Neuronal stem cell (in vitro differentiated cells): ENCODE measurements around the gene GAPVD1.

Source experiments
- DNase-seq: peaks from one replicate; pipeline ENCODE4 v3.0.0-alpha.2; 2013; ENCODE audit warnings: low spot score
- H2AFZ ChIP-seq: one replicate; pipeline ENCODE4 v1.6.1; 2013; ENCODE audit warnings: mild to moderate bottlenecking, low read length, inconsistent platforms
- H2AK5ac ChIP-seq: 2 replicates; pipeline ENCODE4 v1.6.1; 2013; ENCODE audit warnings: low read depth, mild to moderate bottlenecking, inconsistent platforms, low read length, moderate library complexity, mixed read lengths
- H2BK120ac ChIP-seq: 2 replicates; pipeline ENCODE4 v1.6.1; 2013; ENCODE audit warnings: low read depth, mild to moderate bottlenecking, inconsistent platforms, low read length, moderate library complexity, mixed read lengths
- H2BK12ac ChIP-seq: one replicate; pipeline ENCODE4 v1.6.1; 2013; ENCODE audit warnings: low read length, inconsistent platforms
- H2BK15ac ChIP-seq: 2 replicates; pipeline ENCODE4 v1.6.1; 2013; ENCODE audit warnings: mild to moderate bottlenecking, low read length, inconsistent platforms, mixed read lengths
- H2BK5ac ChIP-seq: one replicate; pipeline ENCODE4 v1.6.1; 2013; ENCODE audit warnings: inconsistent platforms, mild to moderate bottlenecking, low read length, moderate library complexity
- H3K14ac ChIP-seq: one replicate; pipeline ENCODE4 v1.6.1; 2013; ENCODE audit warnings: low read length, inconsistent platforms
- H3K18ac ChIP-seq: 2 replicates; pipeline ENCODE4 v1.6.1; 2013; ENCODE audit warnings: low read length, inconsistent platforms
- H3K23ac ChIP-seq: 2 replicates; pipeline ENCODE4 v1.6.1; 2013; ENCODE audit warnings: low read depth, mild to moderate bottlenecking, mixed read lengths, low read length, inconsistent platforms; ENCODE audit not compliant: poor library complexity
- H3K27ac ChIP-seq: replicated peaks from 3 replicates; pipeline ENCODE4 v1.5.1; 2013; ENCODE audit warnings: low read length, inconsistent platforms
- H3K27me3 ChIP-seq, 3 experiments: 2 replicates each; pipeline ENCODE4 v1.6.1; 2013; ENCODE audit warnings: low read length in 3 of 3, mild to moderate bottlenecking in 2 of 3, inconsistent platforms in 1 of 3, low read depth in 1 of 3, mixed read lengths in 1 of 3, moderate library complexity in 1 of 3; ENCODE audit not compliant: control insufficient read depth in 3 of 3, insufficient read depth in 3 of 3
- H3K36me3 ChIP-seq, 2 donors: replicated peaks in 1 of 2; 2 replicates each; pipeline ENCODE4 v1.6.1; 2013; ENCODE audit warnings: low read length in 2 of 2; ENCODE audit not compliant: control insufficient read depth in 2 of 2, insufficient read depth in 2 of 2
- H3K4ac ChIP-seq: 2 replicates; pipeline ENCODE4 v1.6.1; 2013; ENCODE audit warnings: inconsistent platforms, mild to moderate bottlenecking, low read length, moderate library complexity
- H3K4me1 ChIP-seq, 2 donors: 1 replicate in 1 of 2; 2 replicates in 1 of 2; pipeline ENCODE4 v1.6.1; 2013; ENCODE audit warnings: low read length in 2 of 2, low read depth in 1 of 2; ENCODE audit not compliant: control insufficient read depth in 2 of 2, insufficient read depth in 1 of 2
- H3K4me2 ChIP-seq: one replicate; pipeline ENCODE4 v1.6.1; 2013; ENCODE audit warnings: mild to moderate bottlenecking, low read length, inconsistent platforms; ENCODE audit not compliant: insufficient read depth, poor library complexity, severe bottlenecking
- H3K4me3 ChIP-seq, 2 donors: 2 replicates each; pipeline ENCODE4 v1.5.1; 2013; ENCODE audit warnings: low read length in 2 of 2, mild to moderate bottlenecking in 2 of 2, inconsistent platforms in 1 of 2, moderate library complexity in 1 of 2
- H3K79me1 ChIP-seq: one replicate; pipeline ENCODE4 v1.6.1; 2013; ENCODE audit warnings: low read depth, mild to moderate bottlenecking, inconsistent platforms, low read length, moderate library complexity
- H3K9ac ChIP-seq: one replicate; pipeline ENCODE4 v1.6.1; 2013; ENCODE audit warnings: mild to moderate bottlenecking, low read depth, low read length, inconsistent platforms; ENCODE audit not compliant: poor library complexity
- H3K9me3 ChIP-seq, 2 donors: replicated peaks in 1 of 2; 2 replicates each; pipeline versions ENCODE3 to v1.6.1; 2013; ENCODE audit warnings: low read length in 2 of 2, mild to moderate bottlenecking in 2 of 2, inconsistent platforms in 1 of 2, low read depth in 1 of 2, mixed read lengths in 1 of 2, moderate library complexity in 1 of 2; ENCODE audit not compliant: control insufficient read depth in 2 of 2, insufficient read depth in 1 of 2
- H4K8ac ChIP-seq: one replicate; pipeline ENCODE4 v1.6.1; 2013; ENCODE audit warnings: low read depth, mild to moderate bottlenecking, inconsistent platforms, low read length, moderate library complexity
- H4K91ac ChIP-seq: one replicate; pipeline ENCODE4 v1.6.1; 2013; ENCODE audit warnings: low read length, low read depth, mild to moderate bottlenecking, inconsistent platforms; ENCODE audit not compliant: poor library complexity
- WGBS, 2 donors: extraction: QIAGEN DNeasy Blood & Tissue Kit; methylation state at CpG; one replicate each; pipeline ENCODE4 v1.1.7; 2013; ENCODE audit warnings: missing lambda C conversion rate in 2 of 2, mixed read lengths in 1 of 2; ENCODE audit not compliant: insufficient read length in 2 of 2, insufficient replicate concordance in 1 of 2; ENCODE audit errors: extremely low coverage in 2 of 2; 5-methylcytosine and 5-hydroxymethylcytosine counted together

GAPVD1 gene

GRCh38 chr9:125276771-125277170, 15.1 kb downstream of the GAPVD1 start:
- Histone ChIP-seq H3K9me3 (no peaks in the 10 kb centered on the region), H3K4ac (no peak overlapping the region), H3K23ac (no peak overlapping the region), H3K4me2 (no peak overlapping the region), H2BK120ac (no peak overlapping the region), H3K27ac (no peak overlapping the region), H3K27me3 (no peaks in the 10 kb centered on the region), H3K9ac (no peak overlapping the region), H2AFZ (no peak overlapping the region), H4K8ac (no peak overlapping the region), H4K91ac (no peak overlapping the region), H3K4me3 (no peak overlapping the region), H3K4me1 (no peaks in the 10 kb centered on the region), H2AK5ac (no peak overlapping the region), H3K79me1 (peaks cover 2% of the 10 kb centered on the region), H3K36me3 (peaks cover 0 to 4% of the 10 kb centered on the region in 2 donors), H2BK5ac (no peak overlapping the region), H3K14ac (no peak overlapping the region), H2BK12ac (no peak overlapping the region), H2BK15ac (no peak overlapping the region), H3K18ac (no peak overlapping the region)
- WGBS, 2 donors: no CpG with 5 or more reads among the region's 4 CpGs
- no peak for DNase-seq

DNA sequence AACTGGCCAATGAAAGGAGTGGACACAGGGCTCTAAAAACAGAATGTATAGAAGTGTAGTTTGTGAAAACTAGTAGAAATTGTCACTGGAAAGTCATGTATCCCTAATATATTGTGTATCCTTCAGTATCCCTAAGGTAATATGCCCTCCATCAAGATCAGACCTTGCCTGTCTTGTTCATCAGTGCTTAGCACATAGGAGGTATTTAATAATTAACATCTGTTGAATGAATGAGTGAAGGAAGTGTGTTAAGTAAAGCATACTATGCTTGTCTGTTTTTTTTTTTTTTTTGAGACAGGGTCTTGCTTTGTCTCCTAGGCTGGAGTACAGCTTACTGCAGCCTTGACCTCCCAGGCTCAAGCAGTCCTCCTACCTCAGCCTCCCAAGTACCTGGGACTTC, 15.8 kb downstream of the GAPVD1 start:
- Histone ChIP-seq H3K14ac (no peak overlapping the region), H2BK15ac (no peak overlapping the region), H3K4me2 (no peak overlapping the region), H3K18ac (no peak overlapping the region), H4K91ac (no peak overlapping the region), H3K4me1 (no peaks in the 10 kb centered on the region), H3K27me3 (no peaks in the 10 kb centered on the region), H2BK12ac (no peak overlapping the region), H2AFZ (no peak overlapping the region), H3K4me3 (no peak overlapping the region), H3K23ac (no peak overlapping the region), H2AK5ac (no peak overlapping the region), H2BK5ac (no peak overlapping the region), H4K8ac (no peak overlapping the region), H2BK120ac (no peak overlapping the region), H3K79me1 (peaks cover 2% of the 10 kb centered on the region), H3K4ac (no peak overlapping the region), H3K9ac (no peak overlapping the region), H3K27ac (no peak overlapping the region), H3K36me3 (peaks cover 0 to under 1% of the 10 kb centered on the region in 2 donors), H3K9me3 (no peaks in the 10 kb centered on the region)
- no peak for DNase-seq

- WGBS, 2 donors: no CpG with 5 or more reads among the region's 4 CpGs
- Histone ChIP-seq H4K8ac (no peak overlapping the region), H3K27me3 (no peaks in the 10 kb centered on the region)
Measured at GRCh38 chr9:125280945-125281344, 19.3 kb downstream of the GAPVD1 start.

GRCh38 chr9:125284855-125285254, 23.2 kb downstream of the GAPVD1 start:
- H2BK12ac ChIP-seq: no peak overlapping the region
- no peaks in the 10 kb centered on the region for H3K36me3 ChIP-seq
- H3K27me3 ChIP-seq: no peaks in the 10 kb centered on the region
- no peak overlapping the region for H3K14ac ChIP-seq
- WGBS, 2 donors: no CpG with 5 or more reads among the region's 3 CpGs
- H2BK120ac ChIP-seq: no peak overlapping the region
- H4K91ac ChIP-seq: no peak overlapping the region
- no peak overlapping the region for H2AK5ac ChIP-seq
- H2AFZ ChIP-seq: no peak overlapping the region
- H3K27ac ChIP-seq: no peak overlapping the region
- DNase-seq: no peak
- no peaks in the 10 kb centered on the region for H3K9me3 ChIP-seq
- H3K23ac ChIP-seq: no peak overlapping the region
- no peak overlapping the region for H3K4ac ChIP-seq
- no peak overlapping the region for H3K4me3 ChIP-seq
- H4K8ac ChIP-seq: no peak overlapping the region
- H2BK5ac ChIP-seq: no peak overlapping the region
- no peaks in the 10 kb centered on the region for H3K4me1 ChIP-seq
- no peak overlapping the region for H3K9ac ChIP-seq
- H3K4me2 ChIP-seq: no peak overlapping the region
- H2BK15ac ChIP-seq: no peak overlapping the region
- H3K79me1 ChIP-seq: no peaks in the 10 kb centered on the region
- no peak overlapping the region for H3K18ac ChIP-seq

More at GRCh38 chr9:125280945-125281344, 19.3 kb downstream of the GAPVD1 start:
- no peaks in the 10 kb centered on the region for H3K4me1 ChIP-seq
- H3K23ac ChIP-seq: no peak overlapping the region
- no peak overlapping the region for H3K4me2 ChIP-seq
- no peak overlapping the region for H2BK15ac ChIP-seq
- peaks cover 2% of the 10 kb centered on the region for H3K79me1 ChIP-seq
- no peak for DNase-seq
- no peak overlapping the region for H2BK120ac ChIP-seq
- H4K91ac ChIP-seq: no peak overlapping the region
- H3K4ac ChIP-seq: no peak overlapping the region
- no peaks in the 10 kb centered on the region for H3K36me3 ChIP-seq
- H3K27ac ChIP-seq: no peak overlapping the region
- no peak overlapping the region for H2BK5ac ChIP-seq
- no peak overlapping the region for H3K4me3 ChIP-seq
- no peak overlapping the region for H2AFZ ChIP-seq
- no peaks in the 10 kb centered on the region for H3K9me3 ChIP-seq
- no peak overlapping the region for H2AK5ac ChIP-seq
- no peak overlapping the region for H3K18ac ChIP-seq
- no peak overlapping the region for H3K14ac ChIP-seq
- H3K9ac ChIP-seq: no peak overlapping the region
- no peak overlapping the region for H2BK12ac ChIP-seq
